Breast epithelium (tissue), 4 donors: ENCODE data around the gene PTPRO. TPM values are rescaled to one million over a fixed set of nuclear protein-coding genes. Genes with fewer than 3 reads are reported as not detected.
A peak's percentile ranks its signal among the peaks of the same experiment; 100 is the strongest.

Experiments used
- DNase-seq, 2 donors: peaks; one replicate each; pipeline ENCODE4 v3.0.0-alpha.2; 2019; ENCODE audit warnings: low spot score in 2 of 2
- H3K27ac ChIP-seq, 2 donors: fragments of 200-600 bp; sonication (generic) in 1 of 2; one replicate each; pipeline ENCODE4 v1.5.1; 2016 to 2019; ENCODE audit warnings: mild to moderate bottlenecking in 1 of 2
- H3K27me3 ChIP-seq, 2 donors: fragments of 200-600 bp; sonication (generic) in 1 of 2; one replicate each; pipeline versions ENCODE4 v1.5.1 to v1.6.0; 2017 to 2019; ENCODE audit warnings: control low read depth in 1 of 2, mild to moderate bottlenecking in 1 of 2
- H3K36me3 ChIP-seq: fragments of 200-600 bp; one replicate; pipeline ENCODE4 v1.5.1; 2019
- H3K4me1 ChIP-seq, 2 donors: fragments of 200-600 bp; sonication (generic); one replicate each; pipeline ENCODE4 v1.5.1; 2016 to 2019; ENCODE audit warnings: control low read depth in 1 of 2
- H3K4me3 ChIP-seq, 3 donors: fragments of 200-600 bp; sonication (generic); 1 replicate in 2 of 3; 2 replicates in 1 of 3; pipeline ENCODE4 v1.5.1; 2016 to 2019; ENCODE audit warnings: mild to moderate bottlenecking in 3 of 3, moderate library complexity in 2 of 3
- H3K9me3 ChIP-seq, 2 donors: fragments of 200-600 bp; sonication (generic) in 1 of 2; one replicate each; pipeline ENCODE4 v1.5.1; 2016 to 2019; ENCODE audit warnings: control low read depth in 1 of 2
- POLR2A ChIP-seq: fragments of 450-650 bp; IDR thresholded peaks from one replicate; pipeline ENCODE4 v1.6.1; 2016; ENCODE audit warnings: antibody characterized with exemption, mild to moderate bottlenecking, moderate library complexity
- POLR2AphosphoS5 ChIP-seq, 3 donors: sonication (generic); formaldehyde crosslinking; IDR thresholded peaks; one replicate each; pipeline ENCODE4 v1.6.1; 2017; ENCODE audit warnings: antibody characterized with exemption in 3 of 3
- intact Hi-C: fragments of 100-400 bp; cut with DNase I; formaldehyde crosslinking; loops from one replicate; pipeline ENCODE4 v1.15.1; 2023; ENCODE audit warnings: low total_unique reads
- total RNA-seq, 3 donors: library from RNA; depleted of rRNA; stranded (reverse); fragments of >200 nt; gene quantifications; one replicate each; pipeline ENCODE4 v1.1.0, GENCODE V29; 2016
- TF ChIP-seq, protein P1 (sequence below), 3 donors: fragments of 450-650 bp; IDR thresholded peaks; one replicate each; pipeline ENCODE4 v1.5.1; 2016 to 2017; ENCODE audit warnings: antibody characterized with exemption in 3 of 3, mild to moderate bottlenecking in 3 of 3, moderate library complexity in 3 of 3

Gene PTPRO
- total RNA-seq, 3 donors from 2014 or later = 1.3 to 5.3 (median 2.5) TPM

- Histone ChIP-seq H3K36me3 (no peaks in the 10 kb centered on the region), H3K27ac (peak overlapping the region in 1 of 2 donors; percentile 23), H3K4me3 (no peak overlapping the region), H3K27me3 (no peaks in the 10 kb centered on the region), H3K4me1 (no peaks in the 10 kb centered on the region), H3K9me3 (no peaks in the 10 kb centered on the region)
- intact Hi-C loops = no loop called here
- DNase-seq = no peak
- TF ChIP-seq POLR2A = no peak
- no peak for TF ChIP-seq POLR2AphosphoS5 (IDR thresholded peaks at IDR 0.05)
- TF ChIP-seq, protein P1, sequence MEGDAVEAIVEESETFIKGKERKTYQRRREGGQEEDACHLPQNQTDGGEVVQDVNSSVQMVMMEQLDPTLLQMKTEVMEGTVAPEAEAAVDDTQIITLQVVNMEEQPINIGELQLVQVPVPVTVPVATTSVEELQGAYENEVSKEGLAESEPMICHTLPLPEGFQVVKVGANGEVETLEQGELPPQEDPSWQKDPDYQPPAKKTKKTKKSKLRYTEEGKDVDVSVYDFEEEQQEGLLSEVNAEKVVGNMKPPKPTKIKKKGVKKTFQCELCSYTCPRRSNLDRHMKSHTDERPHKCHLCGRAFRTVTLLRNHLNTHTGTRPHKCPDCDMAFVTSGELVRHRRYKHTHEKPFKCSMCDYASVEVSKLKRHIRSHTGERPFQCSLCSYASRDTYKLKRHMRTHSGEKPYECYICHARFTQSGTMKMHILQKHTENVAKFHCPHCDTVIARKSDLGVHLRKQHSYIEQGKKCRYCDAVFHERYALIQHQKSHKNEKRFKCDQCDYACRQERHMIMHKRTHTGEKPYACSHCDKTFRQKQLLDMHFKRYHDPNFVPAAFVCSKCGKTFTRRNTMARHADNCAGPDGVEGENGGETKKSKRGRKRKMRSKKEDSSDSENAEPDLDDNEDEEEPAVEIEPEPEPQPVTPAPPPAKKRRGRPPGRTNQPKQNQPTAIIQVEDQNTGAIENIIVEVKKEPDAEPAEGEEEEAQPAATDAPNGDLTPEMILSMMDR (IDR thresholded peaks at IDR 0.05) = no peak
These were observed 314.0 kb downstream of the PTPRO start for GRCh38 chr12:15636060-15636890.

DNA sequence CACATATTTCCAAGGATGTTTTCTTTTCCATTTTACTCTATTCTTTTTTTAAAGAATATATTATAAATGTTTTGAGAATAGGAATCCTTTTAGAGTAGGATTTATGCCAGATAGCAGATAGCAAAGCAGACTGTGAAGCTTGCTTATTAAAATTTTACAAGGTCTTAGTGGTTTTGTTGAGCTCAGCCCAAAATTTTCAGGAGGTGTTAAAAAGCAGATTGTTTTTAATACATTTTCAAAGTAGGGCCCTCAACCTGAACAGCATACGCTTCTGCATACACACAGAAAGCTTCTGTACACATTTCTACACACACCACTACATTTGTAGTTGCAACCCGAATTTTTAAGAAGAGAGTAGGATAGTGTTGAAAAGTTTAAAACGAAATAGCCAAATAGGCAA is 315.9 kb downstream of the PTPRO start:
- Histone ChIP-seq H3K4me3 (no peak overlapping the region), H3K27me3 (no peaks in the 10 kb centered on the region), H3K9me3 (no peaks in the 10 kb centered on the region), H3K36me3 (no peaks in the 10 kb centered on the region), H3K4me1 (no peaks in the 10 kb centered on the region), H3K27ac (no peak overlapping the region)
- TF ChIP-seq POLR2AphosphoS5 (IDR thresholded peaks at IDR 0.05) (no peak), POLR2A (no peak)
- TF ChIP-seq, protein P1 (IDR thresholded peaks at IDR 0.05) = no peak
- no peak for DNase-seq
- intact Hi-C loops = no loop called here

GRCh38 chr12:15644700-15645099 is 322.4 kb downstream of the PTPRO start:
- Histone ChIP-seq H3K4me3 (no peak overlapping the region), H3K27me3 (no peaks in the 10 kb centered on the region), H3K9me3 (no peaks in the 10 kb centered on the region), H3K36me3 (peaks cover 6% of the 10 kb centered on the region), H3K4me1 (no peaks in the 10 kb centered on the region), H3K27ac (no peak overlapping the region)
- no peak for DNase-seq
- TF ChIP-seq, protein P1 (IDR thresholded peaks at IDR 0.05) = no peak
- no peak for TF ChIP-seq POLR2AphosphoS5 (IDR thresholded peaks at IDR 0.05)
- no peak for TF ChIP-seq POLR2A
- intact Hi-C loops = no loop called here

DNA sequence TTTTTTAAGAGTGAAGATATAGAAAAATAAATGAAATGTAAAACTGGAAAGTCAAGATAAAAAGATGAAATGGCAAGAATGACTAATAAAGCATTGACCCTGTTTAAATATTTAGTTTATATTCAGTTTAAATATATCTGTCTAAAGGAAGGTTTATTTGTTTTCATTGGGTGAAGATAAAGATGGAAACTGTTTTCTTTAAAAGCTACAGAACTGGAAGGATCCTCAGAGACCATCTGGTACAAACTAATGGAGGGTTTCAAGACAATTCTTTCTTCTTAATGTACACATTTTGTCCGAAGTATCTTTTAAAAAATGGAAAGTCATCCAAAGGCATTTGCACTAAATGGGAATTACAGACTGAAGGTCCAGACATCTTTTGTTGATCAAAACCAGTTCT is 324.3 kb downstream of the PTPRO start:
- H3K4me3 ChIP-seq = no peak overlapping the region
- H3K4me1 ChIP-seq = no peaks in the 10 kb centered on the region
- H3K27ac ChIP-seq = no peak overlapping the region
- no peaks in the 10 kb centered on the region for H3K9me3 ChIP-seq
- TF ChIP-seq POLR2AphosphoS5 (IDR thresholded peaks at IDR 0.05) = no peak
- no peak for TF ChIP-seq POLR2A
- TF ChIP-seq, protein P1 (IDR thresholded peaks at IDR 0.05) = no peak
- no peak for DNase-seq
- intact Hi-C loops = no loop called here
- no peaks in the 10 kb centered on the region for H3K27me3 ChIP-seq
- peaks cover 6% of the 10 kb centered on the region for H3K36me3 ChIP-seq

Other genes with a start within 250 kb of the PTPRO start
- gene RERG, start 101.1 kb upstream of the PTPRO start, total RNA-seq = 100 to 1,000 TPM in 1 of 3 donors, 10 to 100 TPM in 2; 16.3 to 126 (median 60.0) TPM